ENCODE results near the gene MAGI3. TPM values are rescaled to one million over a fixed set of nuclear protein-coding genes. Genes with fewer than 3 reads are reported as not detected.

The MAGI3 gene
- total and polyA plus RNA-seq, 8 donors, result 4.6 to 24.2 (median 15.6) TPM

DNA sequence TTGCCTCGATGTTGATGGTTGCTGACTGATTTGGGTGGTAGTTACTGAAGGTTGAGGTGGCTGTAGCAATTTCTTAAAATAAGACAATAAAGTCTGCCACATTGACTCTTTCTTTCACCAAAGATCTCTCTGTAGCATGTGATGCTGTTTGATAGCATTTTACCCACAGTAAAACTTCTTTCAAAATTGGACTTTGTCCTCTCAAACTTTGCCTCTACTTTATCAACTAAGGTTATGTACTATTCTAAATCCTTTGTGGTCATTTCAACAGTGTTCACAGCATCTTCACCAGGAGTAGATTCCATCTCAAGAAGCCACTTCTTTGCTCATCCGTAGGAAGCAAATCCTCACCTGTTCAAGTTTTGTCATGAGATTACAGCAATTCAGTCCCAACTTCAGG is 275.8 kb downstream of the MAGI3 start:
- no peak overlapping the region for H3K27ac ChIP-seq
- intact Hi-C loops (cut with DNase I), result no loop called here
- H3K4me1 ChIP-seq, result no peaks in the 10 kb centered on the region
- ATAC-seq (no peak), DNase-seq (no peak), FAIRE-seq (no peak)
- H3K4me3 ChIP-seq, result no peak overlapping the region
- no peaks in the 10 kb centered on the region for H3K27me3 ChIP-seq
- H3K36me3 ChIP-seq, result peaks cover 0 to 8% (median 0%) of the 10 kb centered on the region in 3 donors
- WGBS, 2 donors, result 97 to 100% methylated on average over 2 of the region's 2 CpGs
- TF ChIP-seq, protein P1, sequence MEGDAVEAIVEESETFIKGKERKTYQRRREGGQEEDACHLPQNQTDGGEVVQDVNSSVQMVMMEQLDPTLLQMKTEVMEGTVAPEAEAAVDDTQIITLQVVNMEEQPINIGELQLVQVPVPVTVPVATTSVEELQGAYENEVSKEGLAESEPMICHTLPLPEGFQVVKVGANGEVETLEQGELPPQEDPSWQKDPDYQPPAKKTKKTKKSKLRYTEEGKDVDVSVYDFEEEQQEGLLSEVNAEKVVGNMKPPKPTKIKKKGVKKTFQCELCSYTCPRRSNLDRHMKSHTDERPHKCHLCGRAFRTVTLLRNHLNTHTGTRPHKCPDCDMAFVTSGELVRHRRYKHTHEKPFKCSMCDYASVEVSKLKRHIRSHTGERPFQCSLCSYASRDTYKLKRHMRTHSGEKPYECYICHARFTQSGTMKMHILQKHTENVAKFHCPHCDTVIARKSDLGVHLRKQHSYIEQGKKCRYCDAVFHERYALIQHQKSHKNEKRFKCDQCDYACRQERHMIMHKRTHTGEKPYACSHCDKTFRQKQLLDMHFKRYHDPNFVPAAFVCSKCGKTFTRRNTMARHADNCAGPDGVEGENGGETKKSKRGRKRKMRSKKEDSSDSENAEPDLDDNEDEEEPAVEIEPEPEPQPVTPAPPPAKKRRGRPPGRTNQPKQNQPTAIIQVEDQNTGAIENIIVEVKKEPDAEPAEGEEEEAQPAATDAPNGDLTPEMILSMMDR (IDR thresholded peaks at IDR 0.05), result no peak
- H3K9me3 ChIP-seq, result no peaks in the 10 kb centered on the region

DNA sequence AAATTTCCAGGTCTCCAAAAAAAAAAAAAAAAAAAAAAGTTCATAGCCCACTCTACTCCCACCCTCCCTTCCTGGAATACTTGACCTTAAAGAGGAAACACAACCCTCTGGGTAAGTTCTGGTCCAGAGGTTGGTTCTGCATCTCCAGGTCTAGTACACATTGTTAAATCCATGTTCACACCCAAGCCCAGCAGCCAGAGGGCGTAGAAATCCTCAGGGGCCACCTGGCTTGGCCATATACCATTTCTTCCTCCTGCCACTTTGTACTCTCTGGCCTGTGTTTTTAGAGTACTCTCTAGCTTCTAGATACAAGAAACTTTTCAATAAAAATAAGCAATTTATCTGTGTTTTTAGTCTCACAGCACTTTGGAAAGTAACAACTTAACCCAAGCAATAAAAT is 279.7 kb downstream of the MAGI3 start:
- TF ChIP-seq, protein P1 (IDR thresholded peaks at IDR 0.05), result no peak
- H3K27me3 ChIP-seq, result no peaks in the 10 kb centered on the region
- no peaks in the 10 kb centered on the region for H3K9me3 ChIP-seq
- H3K27ac ChIP-seq, result no peak overlapping the region
- H3K4me3 ChIP-seq, result no peak overlapping the region
- ATAC-seq (no peak), FAIRE-seq (no peak), DNase-seq (no peak)
- WGBS, 2 donors, result 83 to 98% methylated on average over 1 of the region's 1 CpG
- intact Hi-C loops (cut with DNase I), result no loop called here
- H3K36me3 ChIP-seq, result peaks cover 0 to 34% (median 4%) of the 10 kb centered on the region in 3 donors
- H3K4me1 ChIP-seq, result no peaks in the 10 kb centered on the region

DNA sequence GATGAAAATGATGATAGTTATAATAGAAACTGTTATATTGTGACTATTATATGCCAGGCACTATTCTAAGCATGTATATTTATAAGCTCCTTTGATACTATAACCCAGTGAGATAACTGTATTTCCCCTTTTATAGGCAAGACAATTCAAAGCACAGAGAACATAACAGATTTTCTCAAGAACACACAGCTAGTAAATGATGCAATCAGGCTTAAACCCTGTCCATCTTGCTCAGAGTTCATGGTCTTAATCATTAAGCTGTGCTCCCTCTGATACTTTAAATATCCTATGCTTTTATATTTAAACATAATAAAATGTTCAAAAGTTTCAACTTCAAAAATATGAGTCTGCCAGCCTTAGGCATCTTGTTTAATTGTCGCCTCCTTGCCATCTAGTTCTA is 280.3 kb downstream of the MAGI3 start:
- 98% methylated on average over 1 of the region's 1 CpG for whole genome bisulfite sequencing, 2 donors
- TF ChIP-seq, protein P1 (IDR thresholded peaks at IDR 0.05), result no peak
- no peak for ATAC-seq

DNA sequence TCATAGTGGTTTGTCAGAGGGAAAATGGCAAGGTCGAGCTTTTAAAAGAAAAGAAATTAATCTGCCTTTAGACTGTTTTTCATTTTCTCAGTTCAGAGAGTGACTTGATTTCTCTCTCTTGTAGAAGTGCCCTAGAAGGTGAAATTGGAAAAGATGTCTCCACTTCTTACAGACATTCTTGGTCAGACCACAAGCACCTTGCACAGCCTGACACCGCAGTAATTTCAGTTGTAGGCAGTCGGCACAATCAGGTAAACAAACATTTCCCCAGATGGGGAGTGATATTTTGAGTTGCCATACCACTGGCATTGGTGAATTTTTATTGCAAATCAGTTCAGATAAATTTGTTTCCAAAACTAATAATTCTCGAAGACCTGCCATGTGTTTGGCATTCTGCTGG is 282.2 kb downstream of the MAGI3 start:
- Histone ChIP-seq H3K4me1 (peaks cover 4 to 6% (median 4%) of the 10 kb centered on the region in 3 donors), H3K4me3 (no peak overlapping the region), H3K36me3 (peaks cover 0 to 26% (median 4%) of the 10 kb centered on the region in 3 donors), H3K27ac (no peak overlapping the region), H3K27me3 (no peaks in the 10 kb centered on the region), H3K9me3 (no peaks in the 10 kb centered on the region)
- DNase-seq (no peak), FAIRE-seq (no peak), ATAC-seq (no peak)
- intact Hi-C loops (cut with DNase I), result no loop called here
- 67 to 71% methylated on average over 4 of the region's 4 CpGs for WGBS, 2 donors
- TF ChIP-seq, protein P1 (IDR thresholded peaks at IDR 0.05), result no peak

More for the DNA sequence above, 280.3 kb downstream of the MAGI3 start:
- Histone ChIP-seq H3K9me3 (no peaks in the 10 kb centered on the region), H3K4me3 (no peak overlapping the region), H3K4me1 (no peaks in the 10 kb centered on the region), H3K36me3 (peaks cover 0 to 34% (median 4%) of the 10 kb centered on the region in 3 donors), H3K27me3 (no peaks in the 10 kb centered on the region), H3K27ac (no peak overlapping the region)
- DNase-seq (no peak), FAIRE-seq (no peak)
- intact Hi-C loops (cut with DNase I), result no loop called here

DNA sequence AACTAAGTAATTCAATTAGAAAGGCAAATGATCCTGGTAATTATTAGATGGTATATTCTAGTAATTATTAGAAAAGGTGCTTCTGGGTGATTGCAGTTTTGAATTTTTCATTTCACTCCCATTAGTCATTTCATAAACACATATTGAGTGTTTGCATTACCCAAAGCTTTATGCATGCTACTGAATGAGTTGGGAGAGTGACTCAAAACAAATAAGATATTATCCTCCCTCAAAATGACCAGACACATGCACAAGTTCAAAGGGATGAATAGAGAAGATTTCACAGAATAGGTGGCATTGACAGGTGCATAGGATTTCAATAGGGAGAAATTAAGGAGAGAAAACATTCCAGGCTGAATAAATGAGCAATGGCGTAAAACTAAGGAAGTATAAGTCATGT is 284.3 kb downstream of the MAGI3 start:
- Histone ChIP-seq H3K4me3 (no peak overlapping the region), H3K36me3 (peaks cover 0 to 26% (median 4%) of the 10 kb centered on the region in 3 donors), H3K4me1 (peaks cover 5 to 11% (median 8%) of the 10 kb centered on the region in 3 donors), H3K9me3 (no peaks in the 10 kb centered on the region), H3K27me3 (no peaks in the 10 kb centered on the region), H3K27ac (no peak overlapping the region)
- DNase-seq, result no peak
- WGBS, 2 donors, result 97 to 100% methylated on average over 1 of the region's 1 CpG
- no peak for ATAC-seq
- TF ChIP-seq, protein P1 (IDR thresholded peaks at IDR 0.05), result no peak
- no peak for FAIRE-seq
- intact Hi-C loops (cut with DNase I), result no loop called here

Data from pancreas (tissue), 10 donors.